ENCODE data around the gene CCDC87.
"Not testable (repeated sequence)": the region's sequence is repeated elsewhere in the genome, so short reads cannot be mapped to it uniquely, and the experiment has no call there.

CCDC87 gene, protein sequence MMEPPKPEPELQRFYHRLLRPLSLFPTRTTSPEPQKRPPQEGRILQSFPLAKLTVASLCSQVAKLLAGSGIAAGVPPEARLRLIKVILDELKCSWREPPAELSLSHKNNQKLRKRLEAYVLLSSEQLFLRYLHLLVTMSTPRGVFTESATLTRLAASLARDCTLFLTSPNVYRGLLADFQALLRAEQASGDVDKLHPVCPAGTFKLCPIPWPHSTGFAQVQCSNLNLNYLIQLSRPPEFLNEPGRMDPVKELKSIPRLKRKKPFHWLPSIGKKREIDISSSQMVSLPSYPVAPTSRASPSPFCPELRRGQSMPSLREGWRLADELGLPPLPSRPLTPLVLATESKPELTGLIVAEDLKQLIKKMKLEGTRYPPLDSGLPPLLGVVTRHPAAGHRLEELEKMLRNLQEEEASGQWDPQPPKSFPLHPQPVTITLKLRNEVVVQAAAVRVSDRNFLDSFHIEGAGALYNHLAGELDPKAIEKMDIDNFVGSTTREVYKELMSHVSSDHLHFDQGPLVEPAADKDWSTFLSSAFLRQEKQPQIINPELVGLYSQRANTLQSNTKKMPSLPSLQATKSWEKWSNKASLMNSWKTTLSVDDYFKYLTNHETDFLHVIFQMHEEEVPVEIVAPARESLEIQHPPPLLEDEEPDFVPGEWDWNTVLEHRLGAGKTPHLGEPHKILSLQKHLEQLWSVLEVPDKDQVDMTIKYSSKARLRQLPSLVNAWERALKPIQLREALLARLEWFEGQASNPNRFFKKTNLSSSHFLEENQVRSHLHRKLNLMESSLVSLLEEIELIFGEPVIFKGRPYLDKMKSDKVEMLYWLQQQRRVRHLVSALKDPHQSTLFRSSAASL

DNA sequence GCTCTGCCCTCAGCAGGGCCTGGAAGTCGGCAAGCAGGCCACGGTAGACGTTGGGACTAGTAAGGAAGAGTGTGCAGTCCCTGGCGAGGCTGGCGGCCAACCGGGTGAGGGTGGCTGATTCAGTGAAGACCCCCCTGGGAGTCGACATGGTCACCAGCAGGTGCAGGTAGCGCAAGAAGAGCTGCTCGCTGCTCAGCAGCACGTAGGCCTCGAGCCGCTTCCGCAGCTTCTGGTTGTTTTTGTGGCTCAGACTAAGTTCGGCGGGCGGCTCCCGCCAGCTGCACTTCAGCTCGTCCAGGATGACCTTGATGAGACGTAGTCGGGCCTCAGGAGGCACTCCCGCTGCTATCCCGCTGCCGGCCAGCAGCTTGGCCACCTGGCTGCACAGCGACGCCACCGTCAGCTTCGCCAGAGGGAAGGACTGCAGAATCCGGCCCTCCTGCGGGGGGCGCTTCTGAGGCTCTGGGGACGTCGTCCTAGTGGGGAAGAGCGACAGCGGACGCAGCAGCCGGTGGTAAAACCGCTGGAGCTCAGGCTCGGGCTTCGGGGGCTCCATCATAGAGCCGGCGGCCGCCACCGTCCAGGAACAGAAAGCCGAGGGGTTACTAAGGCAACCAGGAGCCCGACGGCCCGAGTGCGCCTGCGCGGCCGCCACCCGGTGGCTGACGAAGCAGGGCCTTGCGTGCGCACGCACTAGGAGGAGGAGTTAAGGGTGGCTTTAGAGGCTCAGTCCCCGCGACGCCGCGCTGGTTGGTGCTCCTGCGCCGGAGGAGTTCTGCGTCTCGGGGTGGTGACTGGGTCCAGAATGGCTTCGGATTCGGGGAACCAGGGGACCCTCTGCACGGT, at the start of gene CCDC87, which contains the start of gene CCS:
TSS of gene CCDC87 (minus strand) at position 607 of the 846 bp plus-strand sequence. CDS start at position 559, 48 bp downstream.
TSS of gene CCS (plus strand) at position 729 of the 846 bp plus-strand sequence. CDS start at position 806, 77 bp downstream.
- DNase-seq: peak; percentile 96

DNA sequence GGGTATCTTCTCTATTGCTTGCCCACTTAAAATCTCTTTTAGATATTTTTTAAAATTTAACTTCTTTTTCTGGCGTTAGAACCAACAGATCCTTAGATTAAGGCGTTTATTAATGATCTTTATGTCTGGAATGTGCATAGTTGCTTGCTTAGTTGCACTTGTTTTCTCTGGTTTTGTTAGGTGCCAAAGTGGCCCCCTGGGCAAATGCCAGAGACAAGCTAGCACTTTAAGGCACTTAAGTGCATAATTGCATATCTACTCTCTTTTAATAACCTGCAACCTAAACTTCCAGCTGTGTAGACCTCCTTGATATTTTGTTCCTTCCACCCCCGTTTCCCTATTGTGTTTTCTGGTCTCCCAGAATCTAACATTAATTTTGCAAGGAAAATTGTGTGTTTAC, 49.0 kb upstream of the CCDC87 start:
- DNase-seq: no peak

DNA sequence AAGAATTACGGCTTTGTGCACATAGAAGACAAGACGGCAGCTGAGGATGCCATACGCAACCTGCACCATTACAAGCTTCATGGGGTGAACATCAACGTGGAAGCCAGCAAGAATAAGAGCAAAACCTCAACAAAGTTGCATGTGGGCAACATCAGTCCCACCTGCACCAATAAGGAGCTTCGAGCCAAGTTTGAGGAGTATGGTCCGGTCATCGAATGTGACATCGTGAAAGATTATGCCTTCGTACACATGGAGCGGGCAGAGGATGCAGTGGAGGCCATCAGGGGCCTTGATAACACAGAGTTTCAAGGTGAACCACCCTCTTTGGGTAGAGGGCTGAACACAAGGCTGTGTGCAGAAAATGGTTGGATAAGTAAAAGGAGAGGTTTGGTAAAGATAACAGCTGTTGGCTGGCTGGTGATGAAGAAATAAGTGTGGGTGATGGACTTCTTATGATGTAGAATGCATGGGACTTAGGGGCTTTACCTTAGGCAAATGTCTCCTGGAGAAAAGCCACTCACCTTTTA, 47.0 kb upstream of the CCDC87 start:
- not testable (repeated sequence) for DNase-seq

DNA sequence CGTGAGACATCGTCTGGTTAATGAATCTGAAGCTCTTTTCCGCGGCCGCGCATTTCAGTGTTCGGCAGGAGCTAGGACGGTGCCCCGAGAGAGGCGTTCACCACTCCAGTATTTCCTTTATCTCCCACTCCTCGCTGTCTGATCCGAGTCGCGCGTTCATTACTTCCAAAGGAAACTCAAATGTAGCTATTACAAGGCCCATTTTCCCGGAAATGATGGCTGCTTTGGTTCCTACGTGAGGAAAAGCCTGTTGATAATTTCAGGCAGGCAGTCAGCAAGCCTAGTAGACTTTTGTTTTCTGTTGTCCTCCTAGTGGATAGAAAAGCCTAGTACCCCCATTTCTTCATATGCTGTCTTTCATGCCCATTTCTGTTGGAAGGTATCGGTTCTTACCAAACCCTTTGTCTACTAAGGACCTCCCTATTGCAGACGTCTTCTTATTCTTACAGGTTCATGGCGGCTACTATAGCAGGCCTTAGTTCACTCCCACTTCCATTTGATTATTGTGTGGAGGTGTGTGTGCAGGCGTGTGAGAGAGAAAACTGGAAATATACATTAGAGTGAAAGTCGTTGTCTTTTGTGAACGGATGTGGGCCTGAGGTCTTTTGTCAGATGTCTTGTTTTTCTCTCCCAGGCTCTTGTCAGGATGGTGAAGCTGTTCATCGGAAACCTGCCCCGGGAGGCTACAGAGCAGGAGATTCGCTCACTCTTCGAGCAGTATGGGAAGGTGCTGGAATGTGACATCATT, 46.4 kb upstream of the CCDC87 start:
- peak; percentile 51 for DNase-seq

DNA sequence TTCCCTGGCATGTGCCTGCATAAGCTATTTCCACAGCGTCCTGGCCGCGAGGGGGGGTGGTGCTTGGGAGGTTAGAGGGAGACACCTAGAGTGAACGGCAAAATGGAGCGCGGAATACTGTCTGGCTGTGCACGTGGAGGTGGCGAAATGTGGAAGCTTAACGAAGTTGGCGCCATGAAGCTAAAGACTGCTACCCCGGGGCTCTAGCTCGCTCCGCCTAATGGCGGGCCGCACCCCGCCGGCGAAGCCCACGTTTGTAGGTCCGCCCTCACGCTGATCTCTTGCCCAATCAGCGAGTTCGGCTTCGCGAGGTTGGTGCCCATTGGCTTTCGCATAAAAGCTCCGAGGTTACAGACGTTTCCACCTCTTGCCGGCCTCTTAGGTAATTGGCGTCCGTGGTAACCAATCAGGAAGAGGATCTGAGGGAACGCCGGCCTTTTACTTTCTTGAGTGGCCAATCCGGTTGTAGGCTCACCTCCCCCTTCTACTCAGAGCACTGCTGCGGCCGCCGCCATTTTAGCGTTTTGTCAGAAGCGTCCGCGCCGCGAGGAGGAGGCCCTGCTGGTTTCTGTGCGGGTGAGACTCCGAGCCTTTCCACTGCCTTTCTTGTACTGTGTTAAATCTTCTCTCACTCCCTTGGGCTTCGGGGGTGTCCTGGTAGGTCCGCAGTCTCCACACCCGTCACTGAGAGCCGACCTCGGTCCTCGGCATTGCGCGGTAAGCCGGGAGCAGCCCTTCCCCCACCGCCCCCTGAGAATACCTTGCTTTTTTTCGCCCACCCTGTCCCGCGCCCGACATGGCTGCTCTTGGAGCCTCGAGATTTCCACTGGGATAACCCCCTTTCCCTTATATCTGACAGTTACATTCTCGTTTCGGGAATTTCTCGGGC, 45.6 kb upstream of the CCDC87 start, which contains the start of gene RBM4:
TSS of gene RBM4 (plus strand) at position 527 of the 889 bp plus-strand sequence. CDS start 1,009 bp downstream, outside the sequence.
- peak; percentile 99 for DNase-seq

DNA sequence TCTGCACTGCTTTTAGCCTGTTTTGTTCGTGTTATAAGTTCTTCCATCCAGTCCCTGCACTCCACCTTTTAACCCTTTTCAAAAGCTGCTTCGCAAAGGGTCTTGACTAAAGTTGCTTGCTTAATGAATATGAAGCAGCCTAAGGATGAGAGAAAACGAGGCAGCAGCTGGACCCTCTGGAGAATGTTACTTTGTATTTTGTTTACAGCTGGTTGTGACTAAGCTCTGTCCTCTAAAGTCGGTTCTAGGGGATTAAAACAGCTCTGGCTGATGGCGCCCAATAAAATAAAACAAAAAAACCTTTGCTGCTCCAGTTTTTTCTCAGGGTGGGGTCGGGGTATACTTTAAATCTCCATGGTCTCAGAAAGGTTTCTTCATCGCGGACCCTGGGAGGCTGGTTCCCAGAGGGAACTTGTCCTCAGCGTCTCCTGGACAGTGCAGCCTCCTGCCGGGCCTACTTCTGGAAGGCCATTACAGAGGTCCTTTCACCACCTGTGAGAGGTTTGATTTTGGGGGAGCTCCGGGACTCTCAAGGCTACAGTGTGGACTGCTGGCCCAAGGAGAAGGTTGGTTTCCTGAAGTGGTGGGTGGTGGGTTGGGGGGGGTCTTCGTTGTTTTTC, 44.8 kb upstream of the CCDC87 start:
- peak; percentile 71 for DNase-seq

DNA sequence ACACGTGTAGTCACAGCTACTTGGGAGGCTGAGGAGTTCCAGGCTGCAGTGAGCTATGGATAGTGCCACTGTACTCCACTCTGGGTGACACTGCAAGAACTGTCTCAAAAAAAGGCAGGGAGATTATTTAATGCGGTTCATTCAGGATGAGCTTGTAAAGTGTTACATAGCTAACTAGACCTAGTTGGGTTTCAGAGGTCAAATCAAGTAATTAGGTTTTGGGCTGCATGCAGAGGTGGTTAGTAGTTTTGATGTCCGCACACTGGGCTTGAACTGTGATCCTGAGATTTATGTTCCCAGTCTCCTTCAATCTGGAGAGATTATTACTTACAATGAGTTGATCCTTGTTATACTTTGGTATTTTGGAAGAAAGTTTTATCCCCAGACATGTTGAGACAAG, 43.5 kb upstream of the CCDC87 start:
- no peak for DNase-seq

DNA sequence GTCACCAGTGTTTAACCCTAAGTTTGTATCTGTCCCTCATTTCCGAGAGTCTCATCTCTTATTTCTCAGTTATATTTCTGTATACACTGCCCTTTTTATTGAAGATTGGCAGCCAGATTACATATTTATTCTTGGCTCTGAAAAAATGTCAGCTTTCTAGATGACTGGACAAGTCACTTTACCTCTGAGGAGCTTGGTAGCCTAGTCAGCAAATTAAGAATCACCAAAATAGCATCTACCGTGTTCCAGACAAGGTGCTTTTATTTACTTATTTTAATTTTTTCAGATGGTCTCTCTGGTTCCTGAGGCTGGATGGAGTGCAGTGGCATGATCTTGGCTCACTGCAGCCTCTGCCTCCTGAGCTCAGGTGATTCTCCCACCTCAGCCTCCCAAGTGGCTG, 40.1 kb upstream of the CCDC87 start:
- no peak for DNase-seq

DNA sequence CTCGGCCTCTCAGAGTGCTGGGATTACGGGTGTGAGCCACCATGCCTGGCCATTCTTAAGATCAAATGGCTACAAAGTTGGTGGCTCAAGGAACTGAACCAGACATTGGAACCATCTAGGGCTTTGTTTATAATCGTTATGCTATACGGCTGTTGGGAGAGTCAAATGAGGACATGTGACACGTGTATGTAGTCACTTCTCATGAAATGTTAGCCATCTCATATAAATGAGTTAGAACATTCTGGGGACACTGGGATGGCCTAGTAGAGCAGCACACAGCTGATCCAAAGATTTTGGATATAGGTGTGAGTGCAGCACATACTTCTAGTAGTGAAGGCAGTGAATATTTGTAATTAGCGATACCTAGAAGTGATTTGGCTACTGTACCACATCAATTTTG, 39.0 kb upstream of the CCDC87 start:
- no peak for DNase-seq

DNA sequence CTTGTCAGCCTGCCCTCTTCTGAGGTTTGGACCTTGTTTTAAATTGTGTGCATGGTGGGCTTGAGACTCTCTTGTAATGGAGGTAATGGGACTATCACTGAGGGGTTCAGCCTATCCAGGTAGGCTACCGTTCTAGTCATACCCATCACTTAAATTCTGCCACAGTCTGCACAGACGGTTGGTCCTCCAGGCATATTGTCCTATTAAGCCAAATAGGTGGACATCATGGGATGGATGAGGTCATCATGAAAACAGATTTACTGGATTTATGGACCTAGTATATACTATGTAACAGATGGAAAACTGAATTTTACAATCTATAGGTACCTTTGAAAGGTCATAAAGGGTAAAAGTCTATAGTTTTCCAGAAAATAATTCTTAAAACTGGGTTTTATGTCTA, 36.5 kb upstream of the CCDC87 start:
- no peak for DNase-seq

DNA sequence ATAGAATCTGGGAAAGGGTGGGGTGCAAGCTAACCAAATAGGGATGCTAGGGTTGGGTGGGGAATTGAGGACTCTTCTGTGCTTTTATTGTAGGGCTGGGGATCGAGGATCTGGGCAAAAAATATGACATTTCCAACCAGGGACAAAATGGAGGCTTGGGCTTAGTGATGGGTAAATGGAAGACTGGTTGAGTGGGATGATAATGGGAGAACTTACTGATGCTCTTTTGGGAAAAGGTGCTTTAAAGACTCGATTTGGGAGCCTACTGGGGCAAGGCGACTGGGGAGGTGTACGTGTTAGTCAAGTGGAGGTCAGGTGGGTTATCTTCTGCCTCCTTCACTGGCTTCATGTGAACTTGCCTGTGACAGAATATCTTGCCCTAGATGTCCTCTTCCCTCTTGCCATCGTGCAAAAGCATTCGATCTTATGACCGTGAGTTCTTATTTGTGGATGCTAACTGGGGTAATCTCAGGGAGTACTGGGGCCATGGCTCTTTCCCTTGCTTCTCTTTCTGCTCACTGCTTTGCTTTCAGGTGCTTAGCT, 35.3 kb upstream of the CCDC87 start:
- no peak for DNase-seq

DNA sequence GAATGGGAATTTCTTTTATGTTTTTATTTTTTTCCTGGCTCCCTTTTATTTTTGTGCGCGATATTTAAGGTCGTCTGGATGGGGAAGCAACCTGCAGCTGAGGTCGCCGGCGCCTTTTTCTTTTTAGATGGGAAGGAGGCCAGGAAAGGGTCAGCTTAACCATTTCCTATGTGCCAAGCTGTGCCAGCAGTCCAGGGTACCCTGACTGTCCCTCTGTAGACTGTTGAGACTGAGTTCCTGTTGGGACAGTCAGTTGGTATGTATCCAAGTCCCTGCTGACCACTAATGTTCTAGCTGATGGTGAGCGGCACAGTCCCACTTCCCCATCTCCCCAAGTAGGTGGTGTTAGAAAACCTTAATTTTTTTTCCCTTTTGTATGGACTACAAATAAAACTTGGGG, 34.1 kb upstream of the CCDC87 start:
- no peak for DNase-seq

DNA sequence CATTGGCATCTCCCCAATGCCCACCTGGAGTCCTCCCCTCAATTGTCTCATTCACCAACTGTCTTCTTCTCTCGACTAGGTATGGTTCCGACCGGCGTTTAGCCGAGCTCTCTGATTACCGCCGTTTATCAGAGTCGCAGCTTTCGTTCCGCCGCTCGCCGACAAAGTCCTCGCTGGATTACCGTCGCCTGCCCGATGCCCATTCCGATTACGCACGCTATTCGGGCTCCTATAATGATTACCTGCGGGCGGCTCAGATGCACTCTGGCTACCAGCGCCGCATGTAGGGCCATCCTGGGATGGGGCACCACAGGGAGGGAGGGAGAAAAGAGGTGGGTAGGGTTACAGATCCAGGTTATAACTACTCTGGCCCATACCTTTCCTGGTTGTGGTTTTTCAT, 33.5 kb upstream of the CCDC87 start:
- no peak for DNase-seq

DNA sequence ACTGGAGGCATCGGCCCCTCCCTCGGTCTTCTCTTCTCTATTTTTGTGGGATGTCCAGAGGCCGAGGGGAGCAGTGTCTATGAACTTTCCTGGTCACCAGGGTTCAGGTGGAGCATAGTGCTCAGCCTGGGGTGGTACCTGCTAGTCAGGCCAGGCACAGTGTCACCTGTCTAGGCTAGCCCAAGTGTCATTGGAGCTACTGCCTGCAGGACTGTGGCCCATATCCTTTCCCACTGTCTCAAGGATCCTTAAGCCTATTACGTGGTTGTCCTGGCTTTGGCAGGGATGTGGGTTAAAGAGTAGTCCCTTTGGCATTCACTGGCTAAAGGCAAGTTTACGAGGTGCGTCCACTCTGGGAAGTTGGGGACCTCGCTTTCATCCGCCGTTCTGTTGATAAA, 32.9 kb upstream of the CCDC87 start:
- DNase-seq: no peak

DNA sequence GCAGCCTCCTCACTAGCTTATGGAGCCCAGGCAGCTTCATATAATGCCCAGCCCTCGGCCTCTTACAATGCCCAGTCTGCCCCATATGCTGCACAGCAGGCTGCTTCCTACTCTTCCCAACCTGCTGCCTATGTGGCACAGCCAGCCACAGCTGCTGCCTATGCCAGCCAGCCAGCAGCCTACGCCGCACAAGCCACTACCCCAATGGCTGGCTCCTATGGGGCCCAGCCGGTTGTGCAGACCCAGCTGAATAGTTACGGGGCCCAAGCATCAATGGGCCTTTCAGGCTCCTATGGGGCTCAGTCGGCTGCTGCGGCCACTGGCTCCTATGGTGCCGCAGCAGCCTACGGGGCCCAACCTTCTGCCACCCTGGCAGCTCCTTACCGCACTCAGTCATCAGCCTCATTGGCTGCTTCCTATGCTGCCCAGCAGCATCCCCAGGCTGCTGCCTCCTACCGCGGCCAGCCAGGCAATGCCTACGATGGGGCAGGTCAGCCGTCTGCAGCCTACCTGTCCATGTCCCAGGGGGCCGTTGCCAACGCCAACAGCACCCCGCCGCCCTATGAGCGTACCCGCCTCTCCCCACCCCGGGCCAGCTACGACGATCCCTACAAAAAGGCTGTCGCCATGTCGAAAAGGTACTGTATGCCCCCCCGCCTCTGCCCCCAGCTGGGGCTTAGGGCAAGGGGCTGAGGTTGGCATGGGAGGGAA, 32.3 kb upstream of the CCDC87 start:
- no peak for DNase-seq

DNA sequence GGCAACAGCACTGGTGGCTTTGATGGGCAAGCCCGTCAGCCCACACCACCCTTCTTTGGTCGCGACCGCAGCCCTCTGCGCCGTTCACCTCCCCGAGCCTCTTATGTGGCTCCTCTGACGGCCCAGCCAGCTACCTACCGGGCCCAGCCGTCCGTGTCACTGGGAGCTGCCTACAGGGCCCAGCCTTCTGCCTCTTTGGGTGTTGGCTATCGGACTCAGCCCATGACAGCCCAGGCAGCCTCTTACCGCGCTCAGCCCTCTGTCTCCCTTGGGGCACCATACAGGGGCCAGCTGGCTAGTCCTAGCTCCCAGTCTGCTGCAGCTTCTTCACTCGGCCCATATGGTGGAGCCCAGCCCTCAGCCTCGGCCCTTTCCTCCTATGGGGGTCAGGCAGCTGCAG, 31.6 kb upstream of the CCDC87 start:
- no peak for DNase-seq

DNA sequence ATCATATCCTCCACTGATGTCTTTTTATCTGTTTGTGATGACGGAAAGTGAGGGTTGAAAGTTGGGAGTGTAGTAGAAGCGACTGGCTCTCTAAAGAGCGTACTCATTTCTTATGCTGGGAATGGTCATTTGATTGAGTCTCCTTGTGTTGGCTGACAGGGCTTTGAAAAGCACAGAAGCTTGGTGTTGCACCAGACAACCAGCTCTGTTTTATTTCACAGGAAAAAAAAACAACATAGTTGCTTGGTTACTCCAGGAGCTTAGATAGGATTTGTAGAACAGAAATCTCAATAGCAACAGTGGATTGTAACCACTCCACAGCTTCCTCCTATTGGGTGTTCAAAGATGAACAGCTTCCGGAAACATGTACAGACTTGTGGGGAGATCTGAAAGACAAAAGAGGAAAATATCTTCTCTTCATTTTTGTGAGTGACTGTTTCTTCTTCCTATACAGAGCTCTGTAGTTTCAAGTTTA, 26.3 kb upstream of the CCDC87 start:
- no peak for DNase-seq

DNA sequence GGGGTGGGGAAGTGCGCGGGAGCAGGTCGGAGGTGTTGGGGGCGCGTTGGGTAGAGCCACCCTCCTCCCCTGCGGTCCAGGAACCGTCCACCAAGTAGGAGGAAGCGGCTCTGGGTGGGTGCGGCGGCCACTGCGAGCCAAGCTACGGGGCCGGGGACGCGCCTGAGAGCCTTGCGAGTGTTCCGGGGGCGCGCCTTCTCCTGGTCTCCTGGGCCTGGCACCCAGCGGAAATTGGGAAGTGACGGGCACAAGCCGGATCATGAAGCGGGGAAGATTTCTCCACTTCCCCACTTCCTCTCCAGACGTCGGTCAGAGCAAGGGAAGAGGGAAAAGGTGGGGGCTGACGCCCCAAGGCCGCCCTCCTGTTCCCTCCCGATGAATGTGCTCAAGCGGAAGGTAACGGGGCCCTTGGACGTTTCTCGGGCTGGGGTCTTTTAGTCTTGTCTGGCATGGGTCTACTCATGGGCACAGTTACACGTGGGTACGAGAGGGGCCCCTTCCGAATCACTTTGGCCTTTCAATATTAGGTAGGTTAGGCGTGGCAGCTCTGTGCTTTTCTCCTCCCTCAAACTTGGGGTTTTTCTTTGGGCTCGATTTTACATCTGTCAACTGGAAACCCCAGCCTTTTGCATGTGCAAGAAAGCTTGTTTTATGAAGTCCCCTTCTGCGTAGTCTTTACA, 24.4 kb upstream of the CCDC87 start:
- DNase-seq: no peak
